Measurements from ENCODE around the gene ANTXR2.

The ANTXR2 gene

DNA sequence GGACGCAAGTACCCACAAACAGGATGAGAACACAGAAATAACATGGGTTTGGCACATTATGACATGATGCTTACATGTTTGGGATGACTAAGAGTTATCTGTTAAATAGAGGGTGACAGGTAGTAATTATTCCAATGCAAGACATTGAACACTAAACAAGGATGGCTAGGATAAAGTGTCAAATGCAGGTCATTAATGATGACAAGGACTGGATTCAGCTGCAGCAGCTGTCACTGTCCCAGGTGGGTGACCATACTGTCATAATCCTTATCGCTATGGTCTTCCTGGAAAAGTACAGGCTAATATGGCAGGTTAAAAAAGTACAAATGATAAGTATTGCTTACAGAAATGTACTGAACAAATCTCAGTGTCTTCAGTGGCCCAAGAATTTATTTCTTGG lies 123.9 kb downstream of the ANTXR2 start:
- no peak overlapping the region for H2AFZ ChIP-seq (ENCODE audit: low read length)
- no peaks in the 10 kb centered on the region for H3K36me3 ChIP-seq (replicated peaks; ENCODE audit: insufficient read depth, low read length)
- no peaks in the 10 kb centered on the region for H4K20me1 ChIP-seq (ENCODE audit: insufficient read depth, low read length)
- H3F3A ChIP-seq (ENCODE audit: insufficient read depth, low read length), result no peaks in the 10 kb centered on the region
- TF ChIP-seq EZH2 (optimal IDR thresholded peaks at IDR 0.05; ENCODE audit: low read depth, low read length) (no peak), EZH2phosphoT487 (IDR thresholded peaks at IDR 0.05; ENCODE audit: low read length) (no peak)
- TF ChIP-seq, protein P1, sequence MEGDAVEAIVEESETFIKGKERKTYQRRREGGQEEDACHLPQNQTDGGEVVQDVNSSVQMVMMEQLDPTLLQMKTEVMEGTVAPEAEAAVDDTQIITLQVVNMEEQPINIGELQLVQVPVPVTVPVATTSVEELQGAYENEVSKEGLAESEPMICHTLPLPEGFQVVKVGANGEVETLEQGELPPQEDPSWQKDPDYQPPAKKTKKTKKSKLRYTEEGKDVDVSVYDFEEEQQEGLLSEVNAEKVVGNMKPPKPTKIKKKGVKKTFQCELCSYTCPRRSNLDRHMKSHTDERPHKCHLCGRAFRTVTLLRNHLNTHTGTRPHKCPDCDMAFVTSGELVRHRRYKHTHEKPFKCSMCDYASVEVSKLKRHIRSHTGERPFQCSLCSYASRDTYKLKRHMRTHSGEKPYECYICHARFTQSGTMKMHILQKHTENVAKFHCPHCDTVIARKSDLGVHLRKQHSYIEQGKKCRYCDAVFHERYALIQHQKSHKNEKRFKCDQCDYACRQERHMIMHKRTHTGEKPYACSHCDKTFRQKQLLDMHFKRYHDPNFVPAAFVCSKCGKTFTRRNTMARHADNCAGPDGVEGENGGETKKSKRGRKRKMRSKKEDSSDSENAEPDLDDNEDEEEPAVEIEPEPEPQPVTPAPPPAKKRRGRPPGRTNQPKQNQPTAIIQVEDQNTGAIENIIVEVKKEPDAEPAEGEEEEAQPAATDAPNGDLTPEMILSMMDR (IDR thresholded peaks at IDR 0.05; ENCODE audit: low read length), result no peak
- H3K27me3 ChIP-seq (replicated peaks; ENCODE audit: insufficient read depth, low read length), result no peaks in the 10 kb centered on the region
- no peak overlapping the region for H3K27ac ChIP-seq (ENCODE audit: low read length)
- H3K9me3 ChIP-seq (replicated peaks; ENCODE audit: insufficient read depth, low read length), result no peaks in the 10 kb centered on the region
- H3K4me2 ChIP-seq (ENCODE audit: low read depth, low read length), result no peak overlapping the region
- DNase-seq, result no peak
- no peak overlapping the region for H3K4me3 ChIP-seq (ENCODE audit: low read length)
- H3K4me1 ChIP-seq (ENCODE audit: low read length), result no peaks in the 10 kb centered on the region
- no peaks in the 10 kb centered on the region for H3K9me2 ChIP-seq (replicated peaks; ENCODE audit: insufficient read depth, low read length)
- H3K9ac ChIP-seq (ENCODE audit: low read length), result no peak overlapping the region
- no peaks in the 10 kb centered on the region for H3K79me2 ChIP-seq (ENCODE audit: low read length)

DNA sequence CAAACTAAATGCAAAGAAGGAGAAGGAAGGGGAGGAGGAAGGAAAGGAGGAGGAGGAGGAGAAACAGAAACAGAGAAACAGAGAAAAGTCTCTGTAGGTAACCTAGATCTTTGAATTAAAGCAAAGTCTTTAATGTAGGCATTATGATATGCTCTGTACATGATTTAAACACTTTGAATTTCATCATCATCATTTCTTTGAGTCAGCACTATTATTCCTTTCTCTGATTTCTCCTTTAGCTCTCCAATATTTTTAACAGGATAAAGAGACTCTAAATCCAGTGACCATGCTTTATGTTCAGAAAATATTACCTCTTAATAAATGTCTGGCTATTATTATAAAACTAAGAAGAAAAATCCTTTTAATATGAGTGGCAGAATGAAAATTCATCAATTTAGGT lies 124.3 kb downstream of the ANTXR2 start:
- Histone ChIP-seq H3K9me2 (replicated peaks; ENCODE audit: insufficient read depth, low read length) (no peaks in the 10 kb centered on the region), H3K9me3 (replicated peaks; ENCODE audit: insufficient read depth, low read length) (no peaks in the 10 kb centered on the region), H3K4me3 (ENCODE audit: low read length) (no peak overlapping the region), H2AFZ (ENCODE audit: low read length) (no peak overlapping the region), H3K36me3 (replicated peaks; ENCODE audit: insufficient read depth, low read length) (no peaks in the 10 kb centered on the region), H3K9ac (ENCODE audit: low read length) (no peak overlapping the region), H3K27ac (ENCODE audit: low read length) (no peak overlapping the region), H3K4me1 (ENCODE audit: low read length) (no peaks in the 10 kb centered on the region), H3K4me2 (ENCODE audit: low read depth, low read length) (no peak overlapping the region), H3F3A (ENCODE audit: insufficient read depth, low read length) (no peaks in the 10 kb centered on the region), H3K79me2 (ENCODE audit: low read length) (no peaks in the 10 kb centered on the region), H4K20me1 (ENCODE audit: insufficient read depth, low read length) (no peaks in the 10 kb centered on the region), H3K27me3 (replicated peaks; ENCODE audit: insufficient read depth, low read length) (no peaks in the 10 kb centered on the region)
- TF ChIP-seq EZH2 (optimal IDR thresholded peaks at IDR 0.05; ENCODE audit: low read depth, low read length), result no peak
- TF ChIP-seq, protein P1 (IDR thresholded peaks at IDR 0.05; ENCODE audit: low read length), result no peak
- no peak for TF ChIP-seq EZH2phosphoT487 (IDR thresholded peaks at IDR 0.05; ENCODE audit: low read length)
- no peak for DNase-seq

DNA sequence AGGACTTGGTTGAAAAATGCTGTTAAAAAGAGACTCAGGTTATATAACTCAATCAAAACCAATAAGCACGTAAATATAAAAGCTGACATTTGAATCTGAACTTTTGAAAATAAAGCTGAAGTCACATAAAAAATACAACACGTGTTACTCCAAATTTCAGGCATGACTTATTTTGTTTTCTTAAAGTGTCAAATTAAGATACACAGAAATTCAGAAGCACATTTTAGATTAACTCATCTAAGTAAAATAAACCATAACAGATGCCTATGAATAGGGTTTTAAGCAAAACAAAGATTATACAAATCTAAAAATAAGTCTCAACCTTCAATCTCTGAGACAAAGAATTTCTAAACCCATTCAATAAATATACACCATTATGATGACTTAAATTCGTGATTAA lies 124.8 kb downstream of the ANTXR2 start:
- H3K27ac ChIP-seq (ENCODE audit: low read length), result no peak overlapping the region
- H3K27me3 ChIP-seq (replicated peaks; ENCODE audit: insufficient read depth, low read length), result no peaks in the 10 kb centered on the region
- H3F3A ChIP-seq (ENCODE audit: insufficient read depth, low read length), result no peaks in the 10 kb centered on the region
- H3K4me3 ChIP-seq (ENCODE audit: low read length), result no peak overlapping the region
- H3K79me2 ChIP-seq (ENCODE audit: low read length), result no peaks in the 10 kb centered on the region
- no peak overlapping the region for H3K4me2 ChIP-seq (ENCODE audit: low read depth, low read length)
- no peaks in the 10 kb centered on the region for H3K9me2 ChIP-seq (replicated peaks; ENCODE audit: insufficient read depth, low read length)
- H4K20me1 ChIP-seq (ENCODE audit: insufficient read depth, low read length), result no peaks in the 10 kb centered on the region
- H3K9me3 ChIP-seq (replicated peaks; ENCODE audit: insufficient read depth, low read length), result no peaks in the 10 kb centered on the region
- no peak overlapping the region for H2AFZ ChIP-seq (ENCODE audit: low read length)
- TF ChIP-seq EZH2phosphoT487 (IDR thresholded peaks at IDR 0.05; ENCODE audit: low read length), result no peak
- TF ChIP-seq, protein P1 (IDR thresholded peaks at IDR 0.05; ENCODE audit: low read length), result no peak
- TF ChIP-seq EZH2 (optimal IDR thresholded peaks at IDR 0.05; ENCODE audit: low read depth, low read length), result no peak
- no peaks in the 10 kb centered on the region for H3K4me1 ChIP-seq (ENCODE audit: low read length)
- H3K36me3 ChIP-seq (replicated peaks; ENCODE audit: insufficient read depth, low read length), result no peaks in the 10 kb centered on the region
- H3K9ac ChIP-seq (ENCODE audit: low read length), result no peak overlapping the region
- no peak for DNase-seq

Measured in MM.1S (cell line).